CD4-positive, alpha-beta T cell (primary cell): ENCODE measurements around the gene OSBPL10. TPM values are rescaled to one million over a fixed set of nuclear protein-coding genes. Genes with fewer than 3 reads are reported as not detected.

Experiments used
- ATAC-seq: fragments of 200-7000 bp; cut with Tn5 transposase; one replicate; pipeline ENCODE4 v1.10.0; 2022; ENCODE audit warnings: mild to moderate bottlenecking; ENCODE audit not compliant: poor library complexity
- CTCF ChIA-PET: fragments of 350-600 bp; sonication (Branson Sonifier 250); formaldehyde crosslinking; loops from one replicate; lab custom pipeline; 2021; ENCODE audit warnings: antibody characterized with exemption, inconsistent platforms; lab: Charles Lee
- POLR2A ChIA-PET: fragments of 350-600 bp; sonication (Branson Sonifier 250); formaldehyde crosslinking; loops from one replicate; lab custom pipeline; 2021; ENCODE audit warnings: antibody characterized with exemption, inconsistent platforms; lab: Charles Lee
- DNase-seq, 14 experiments: peaks; one replicate each; pipeline ENCODE4 v3.0.0-alpha.2; 2013 to 2020; ENCODE audit warnings: mixed read lengths in 2 of 14
- H3K27ac ChIP-seq, 2 donors: one replicate each; pipeline versions ENCODE4 v1.5.1 to v1.7.0; 2013; ENCODE audit warnings: low read length in 2 of 2, low read depth in 1 of 2, mild to moderate bottlenecking in 1 of 2
- H3K27me3 ChIP-seq, 2 experiments: 1 replicate in 1 of 2; 2 replicates in 1 of 2; pipeline versions ENCODE4 v1.6.1 to v1.7.0; 2013; ENCODE audit warnings: low read length in 2 of 2, control low read depth in 1 of 2, mild to moderate bottlenecking in 1 of 2, moderate library complexity in 1 of 2; ENCODE audit not compliant: insufficient read depth in 2 of 2, control insufficient read depth in 1 of 2
- H3K36me3 ChIP-seq: one replicate; pipeline ENCODE4 v1.6.1; 2013; ENCODE audit warnings: low read length, control low read depth; ENCODE audit not compliant: insufficient read depth
- H3K4me1 ChIP-seq: one replicate; pipeline ENCODE4 v1.6.1; 2013; ENCODE audit warnings: low read length, control low read depth; ENCODE audit not compliant: insufficient read depth
- H3K4me3 ChIP-seq: one replicate; pipeline ENCODE4 v1.5.1; 2013; ENCODE audit warnings: mild to moderate bottlenecking, low read length, moderate library complexity
- H3K9me3 ChIP-seq, 2 experiments: 1 replicate in 1 of 2; 2 replicates in 1 of 2; pipeline versions ENCODE4 v1.6.1 to v1.7.0; 2013; ENCODE audit warnings: low read length in 2 of 2, mild to moderate bottlenecking in 2 of 2, control low read depth in 1 of 2, moderate library complexity in 1 of 2; ENCODE audit not compliant: control insufficient read depth in 1 of 2, insufficient read depth in 1 of 2
- H3K27ac Mint-ChIP-seq: one replicate; pipeline ENCODE4 v1.8.0; 2020; ENCODE audit warnings: mixed read lengths
- H3K27me3 Mint-ChIP-seq: one replicate; pipeline ENCODE4 v1.8.0; 2021; ENCODE audit warnings: mixed read lengths
- H3K36me3 Mint-ChIP-seq: one replicate; pipeline ENCODE4 v1.8.0; 2021; ENCODE audit warnings: low read depth, mixed read lengths
- H3K4me1 Mint-ChIP-seq: one replicate; pipeline ENCODE4 v1.8.0; 2021; ENCODE audit warnings: low read depth, mixed read lengths
- H3K4me3 Mint-ChIP-seq: one replicate; pipeline ENCODE4 v1.8.0; 2020; ENCODE audit warnings: mild to moderate bottlenecking, mixed read lengths
- H3K9me3 Mint-ChIP-seq: one replicate; pipeline ENCODE4 v1.8.0; 2020; ENCODE audit warnings: mixed read lengths
- intact Hi-C, 2 experiments: fragments of 100-400 bp; cut with DNase I in 1 of 2; cut with micrococcal nuclease in 1 of 2; formaldehyde crosslinking; loops; one replicate each; pipeline versions ENCODE4 v1.15.1 to v1.9.0; 2023 to 2025; cut with DNase I, micrococcal nuclease
- total RNA-seq, 174 experiments: library from RNA in 2 of 174; stranded (reverse) in 2 of 174; gene quantifications; one replicate each; pipeline ENCODE4 v1.2.3 and lab custom pipeline; 2021 to 2026
- TF ChIP-seq, protein P1 (sequence below): fragments of 200-600 bp; IDR thresholded peaks from one replicate; pipeline ENCODE4 v1.8.0; 2022; ENCODE audit warnings: antibody characterized with exemption, mild to moderate bottlenecking

Gene OSBPL10
- total RNA-seq, 2 experiments from 2014 or later: not detected

DNA sequence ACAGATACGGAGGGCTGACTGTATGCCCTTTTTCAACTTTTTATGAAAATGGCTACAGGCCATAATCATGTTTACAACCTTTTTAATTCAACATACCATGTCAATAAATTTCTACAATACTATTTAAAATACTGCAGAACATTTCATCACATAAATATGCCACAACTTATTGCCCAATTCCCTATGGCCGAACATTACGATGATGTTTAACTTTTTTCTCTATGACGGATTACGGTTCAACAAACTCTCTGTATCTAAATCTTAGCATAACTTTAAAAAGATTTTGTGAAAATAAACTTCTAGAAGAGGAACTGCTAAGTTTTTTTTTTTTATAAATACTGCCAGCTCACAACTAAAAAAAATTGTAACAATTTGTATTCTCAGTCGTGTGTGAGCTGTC is 220.4 kb downstream of the OSBPL10 start:
- Mint-ChIP-seq H3K9me3 (no peaks in the 10 kb centered on the region), H3K27ac (no peak overlapping the region), H3K4me1 (peaks cover 8% of the 10 kb centered on the region), H3K27me3 (no peaks in the 10 kb centered on the region), H3K4me3 (no peak overlapping the region), H3K36me3 (no peaks in the 10 kb centered on the region)
- POLR2A ChIA-PET: no interaction called here
- DNase-seq (no peak), ATAC-seq (no peak)
- Histone ChIP-seq H3K4me3 (no peak overlapping the region), H3K9me3 (no peaks in the 10 kb centered on the region), H3K4me1 (peaks cover 4% of the 10 kb centered on the region), H3K27ac (no peak overlapping the region), H3K27me3 (no peaks in the 10 kb centered on the region), H3K36me3 (no peaks in the 10 kb centered on the region)
- CTCF ChIA-PET: interaction anchor here (0.7 kb wide), 1 partner anchor 668 kb away, joined by 4 read pairs; no protein-coding TSS in a partner anchor
- TF ChIP-seq, protein P1, sequence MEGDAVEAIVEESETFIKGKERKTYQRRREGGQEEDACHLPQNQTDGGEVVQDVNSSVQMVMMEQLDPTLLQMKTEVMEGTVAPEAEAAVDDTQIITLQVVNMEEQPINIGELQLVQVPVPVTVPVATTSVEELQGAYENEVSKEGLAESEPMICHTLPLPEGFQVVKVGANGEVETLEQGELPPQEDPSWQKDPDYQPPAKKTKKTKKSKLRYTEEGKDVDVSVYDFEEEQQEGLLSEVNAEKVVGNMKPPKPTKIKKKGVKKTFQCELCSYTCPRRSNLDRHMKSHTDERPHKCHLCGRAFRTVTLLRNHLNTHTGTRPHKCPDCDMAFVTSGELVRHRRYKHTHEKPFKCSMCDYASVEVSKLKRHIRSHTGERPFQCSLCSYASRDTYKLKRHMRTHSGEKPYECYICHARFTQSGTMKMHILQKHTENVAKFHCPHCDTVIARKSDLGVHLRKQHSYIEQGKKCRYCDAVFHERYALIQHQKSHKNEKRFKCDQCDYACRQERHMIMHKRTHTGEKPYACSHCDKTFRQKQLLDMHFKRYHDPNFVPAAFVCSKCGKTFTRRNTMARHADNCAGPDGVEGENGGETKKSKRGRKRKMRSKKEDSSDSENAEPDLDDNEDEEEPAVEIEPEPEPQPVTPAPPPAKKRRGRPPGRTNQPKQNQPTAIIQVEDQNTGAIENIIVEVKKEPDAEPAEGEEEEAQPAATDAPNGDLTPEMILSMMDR: no peak
- intact Hi-C loops: loop anchor here in 1 of 2 experiments (5.0 to 10.0 kb wide), 2 partner anchors 213 to 1746 kb away; no protein-coding TSS in a partner anchor

DNA sequence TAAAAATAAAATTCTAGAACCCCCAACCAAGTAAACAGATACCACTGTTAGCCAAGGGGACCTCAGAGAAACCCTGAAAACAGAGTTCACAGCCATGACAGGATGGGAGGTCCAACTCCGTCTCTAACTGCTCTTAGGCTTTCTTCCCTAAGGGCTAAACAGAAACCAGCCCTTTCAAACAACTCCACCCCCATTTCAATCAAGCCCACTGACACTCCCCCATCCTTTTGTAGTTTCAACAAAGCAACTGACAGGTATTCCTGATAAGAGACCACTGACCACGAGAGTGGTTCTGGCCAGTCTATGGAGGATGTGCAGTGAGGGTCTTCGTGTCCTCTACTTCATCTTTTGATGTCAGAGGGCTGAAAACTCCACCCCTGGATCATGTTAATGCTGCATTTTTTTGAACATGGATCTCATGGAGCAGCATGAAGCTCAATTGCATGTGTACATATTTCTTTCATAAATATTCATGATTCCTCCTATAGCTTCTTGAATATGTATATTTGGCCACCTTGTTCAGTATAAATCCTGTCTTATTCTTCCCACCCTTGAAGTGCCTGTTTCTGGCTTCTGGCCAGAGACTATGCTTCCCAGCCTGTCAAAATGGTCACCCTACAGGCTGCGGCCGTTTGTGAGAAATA is 222.6 kb downstream of the OSBPL10 start:
- Histone ChIP-seq H3K4me1 (peaks cover 4% of the 10 kb centered on the region), H3K27ac (no peak overlapping the region), H3K4me3 (no peak overlapping the region), H3K36me3 (no peaks in the 10 kb centered on the region), H3K27me3 (no peaks in the 10 kb centered on the region), H3K9me3 (no peaks in the 10 kb centered on the region)
- CTCF ChIA-PET: no interaction called here
- TF ChIP-seq, protein P1: no peak
- Mint-ChIP-seq H3K27ac (no peak overlapping the region), H3K27me3 (no peaks in the 10 kb centered on the region), H3K9me3 (no peaks in the 10 kb centered on the region), H3K36me3 (no peaks in the 10 kb centered on the region), H3K4me1 (peaks cover 18% of the 10 kb centered on the region), H3K4me3 (no peak overlapping the region)
- intact Hi-C loops: no loop called here
- DNase-seq (no peak), ATAC-seq (no peak)
- POLR2A ChIA-PET: no interaction called here

DNA sequence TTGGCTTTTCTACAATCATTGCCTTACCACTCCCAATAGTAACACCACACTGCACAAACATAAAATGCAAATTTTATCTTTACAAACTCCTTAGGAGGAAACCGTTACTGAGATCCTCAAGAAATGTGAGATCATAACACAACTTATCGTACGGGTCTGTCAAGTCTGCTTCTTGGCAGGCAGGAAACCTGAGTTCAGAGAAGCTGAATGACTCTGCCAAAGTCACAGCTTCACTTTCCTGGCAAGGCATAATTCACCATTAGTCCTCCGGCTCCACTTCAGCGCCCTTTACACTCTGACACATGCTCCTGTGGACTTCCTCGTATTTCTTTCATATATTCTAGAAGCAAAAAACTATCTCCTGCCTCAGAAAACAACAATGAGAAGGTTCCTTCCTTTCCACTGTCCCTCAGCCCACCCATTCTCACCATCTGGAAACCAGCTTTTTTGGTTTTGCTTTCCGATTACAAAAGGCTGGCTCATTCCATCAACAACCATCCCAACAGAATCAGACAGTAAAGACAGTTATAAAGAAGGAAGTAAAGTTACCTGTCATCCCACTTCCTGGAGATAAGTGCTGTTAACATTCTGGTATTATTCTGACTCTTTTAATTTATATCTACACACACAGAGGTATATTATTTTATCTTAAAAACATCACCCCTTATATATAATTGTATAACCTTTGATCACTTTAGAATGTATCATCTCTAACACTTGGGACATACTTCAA is 225.0 kb downstream of the OSBPL10 start:
- Histone ChIP-seq H3K4me1 (peaks cover 4% of the 10 kb centered on the region), H3K27ac (no peak overlapping the region), H3K27me3 (no peaks in the 10 kb centered on the region), H3K4me3 (no peak overlapping the region), H3K36me3 (no peaks in the 10 kb centered on the region), H3K9me3 (no peaks in the 10 kb centered on the region)
- DNase-seq: peak in 1 of 14 experiments; percentile 1
- no peaks in the 10 kb centered on the region for H3K36me3 Mint-ChIP-seq
- TF ChIP-seq, protein P1: no peak
- H3K4me1 Mint-ChIP-seq: peaks cover 18% of the 10 kb centered on the region
- no peak overlapping the region for H3K27ac Mint-ChIP-seq
- intact Hi-C loops: no loop called here
- H3K27me3 Mint-ChIP-seq: no peaks in the 10 kb centered on the region
- H3K4me3 Mint-ChIP-seq: peak overlapping the region; percentile 4
- ChIA-PET CTCF (no interaction called here), POLR2A (no interaction called here)
- H3K9me3 Mint-ChIP-seq: no peaks in the 10 kb centered on the region
- no peak for ATAC-seq
